Measurements from ENCODE around the gene ZNF628. TPM values are rescaled to one million over a fixed set of nuclear protein-coding genes. Genes with fewer than 3 reads are reported as not detected.

Gene ZNF628
- total and polyA plus RNA-seq, 2 of the 8 experiments (the other 6 are each of a cell fraction or from before 2014, with no cell fraction given): 1.7 to 10.8 TPM

- POLR2A ChIA-PET (ENCODE audit: partially characterized antibody): interaction anchor here (0.7 kb wide), 1 partner anchor 24 kb away, joined by 3 read pairs; no protein-coding TSS in a partner anchor
- Histone ChIP-seq H3K27ac (ENCODE audit: low read depth, low read length) (no peak overlapping the region), H2BK12ac (ENCODE audit: low read depth, low read length) (no peak overlapping the region), H3K79me2 (ENCODE audit: control insufficient read depth in 1 of 2, insufficient read depth in 2 of 2, low read length in 2 of 2) (peaks cover 0 to 13% of the 10 kb centered on the region in 2 experiments; a peak in 2 of 4 replicates), H3K4me2 (ENCODE audit: insufficient read depth in 1 of 2, low read depth in 2 of 2, low read length in 2 of 2) (no peak overlapping the region), H3K27me3 (replicated peaks in 1 of 4; ENCODE audit: control insufficient read depth in 3 of 4, extremely low read depth in 1 of 4, insufficient read depth in 3 of 4, low read length in 3 of 4) (peaks cover 4 to 11% (median 11%) of the 10 kb centered on the region in 4 experiments), H3K4ac (replicated peaks; ENCODE audit: insufficient read length, low read depth, low read length) (no peak overlapping the region), H3K4me3 (ENCODE audit: extremely low read depth in 1 of 4, insufficient read depth in 2 of 4, low read depth in 3 of 4, low read length in 4 of 4) (no peak overlapping the region), H2BK120ac (replicated peaks; ENCODE audit: low read depth, low read length) (no peak overlapping the region), H3K9me3 (ENCODE audit: insufficient read depth in 2 of 2, low read depth in 1 of 2, low read length in 1 of 2) (no peaks in the 10 kb centered on the region), H3K23me2 (ENCODE audit: low read depth, low read length) (peaks cover 6% of the 10 kb centered on the region; the same call in 1 of the 2 replicates), H2BK20ac (ENCODE audit: low read length) (no peak overlapping the region), H3K79me1 (ENCODE audit: low read depth, low read length) (peaks cover 13% of the 10 kb centered on the region), H4K20me1 (replicated peaks in 1 of 2; ENCODE audit: control insufficient read depth in 1 of 2, insufficient read depth in 2 of 2, low read length in 2 of 2) (peaks cover 2 to 8% of the 10 kb centered on the region in 2 experiments), H4K5ac (ENCODE audit: insufficient read length, low read depth, low read length) (no peak overlapping the region), H4K8ac (ENCODE audit: extremely low read depth, insufficient read depth, low read length) (no peak overlapping the region), H3K18ac (ENCODE audit: extremely low read depth, low read length) (no peak overlapping the region), H2BK15ac (ENCODE audit: low read length) (no peak overlapping the region), H2AFZ (ENCODE audit: low read length) (no peak overlapping the region), H2AK5ac (ENCODE audit: low read depth, low read length) (no peak overlapping the region), H3K4me1 (replicated peaks in 1 of 4; ENCODE audit: control insufficient read depth in 3 of 4, insufficient read depth in 4 of 4, low read length in 3 of 4) (peaks cover 0 to 11% (median 4%) of the 10 kb centered on the region in 4 experiments; a peak in 5 of 7 replicates), H3K36me3 (ENCODE audit: control insufficient read depth in 2 of 4, insufficient read depth in 4 of 4, low read length in 3 of 4) (peaks cover 0 to 5% (median 0%) of the 10 kb centered on the region in 4 experiments; a peak in 2 of 8 replicates), H3K56ac (replicated peaks; ENCODE audit: insufficient read length, low read depth, low read length) (no peak overlapping the region), H3K23ac (ENCODE audit: insufficient read length) (no peak overlapping the region), H3K14ac (ENCODE audit: insufficient read length) (no peak overlapping the region), H4K91ac (replicated peaks; ENCODE audit: insufficient read length, low read length) (no peak overlapping the region), H3K9ac (replicated peaks in 1 of 4; ENCODE audit: extremely low read depth in 1 of 4, low read depth in 3 of 4, low read length in 3 of 4) (no peak overlapping the region), H2BK5ac (ENCODE audit: low read depth, low read length) (no peak overlapping the region)
- CTCF ChIA-PET (ENCODE audit: partially characterized antibody): interaction anchor here (1.5 kb wide), 1 partner anchor 9 kb away, joined by 5 read pairs; no protein-coding TSS in a partner anchor
- no peak for FAIRE-seq
- no peak for DNase-seq (ENCODE audit: low read depth in 1 of 2, low spot score in 2 of 2)
- WGBS, 2 experiments (ENCODE audit: extremely low coverage in 1 of 2, insufficient coverage in 1 of 2, insufficient read length in 1 of 2, insufficient replicate concordance in 2 of 2, low coverage in 1 of 2, low lambda C conversion rate in 2 of 2, missing lambda C conversion rate in 1 of 2): 88% methylated on average over 11 of the region's 14 CpGs; no CpG with 5 or more reads in 1 of the 2 experiments
Measured at GRCh38 chr19:55456347-55456746, 20.1 kb upstream of the ZNF628 start.
